ENCODE results near the gene CCDC15.

DNA sequence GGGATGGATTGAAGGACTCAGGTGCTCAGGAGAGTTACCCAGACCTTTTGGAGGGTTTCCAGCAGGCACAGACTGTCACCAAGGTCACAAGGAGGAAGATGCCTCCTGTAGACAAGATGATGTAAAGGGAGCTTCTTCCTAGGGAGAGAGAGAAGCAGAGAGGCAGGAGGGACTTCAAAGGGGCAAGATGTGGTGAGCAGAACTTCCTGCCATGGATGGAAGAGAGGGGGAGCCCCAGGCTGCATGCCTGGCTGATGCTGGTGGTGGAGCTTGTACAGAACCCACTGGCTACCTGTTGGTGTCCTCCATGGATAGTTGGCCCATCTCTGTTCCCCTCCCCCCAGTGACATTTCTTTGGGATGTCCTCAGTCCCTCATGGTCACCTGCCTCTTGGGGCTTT lies 30.7 kb upstream of the CCDC15 start:
- no peak for TF ChIP-seq POLR2A (IDR thresholded peaks at IDR 0.05)
- TF ChIP-seq, protein P1, sequence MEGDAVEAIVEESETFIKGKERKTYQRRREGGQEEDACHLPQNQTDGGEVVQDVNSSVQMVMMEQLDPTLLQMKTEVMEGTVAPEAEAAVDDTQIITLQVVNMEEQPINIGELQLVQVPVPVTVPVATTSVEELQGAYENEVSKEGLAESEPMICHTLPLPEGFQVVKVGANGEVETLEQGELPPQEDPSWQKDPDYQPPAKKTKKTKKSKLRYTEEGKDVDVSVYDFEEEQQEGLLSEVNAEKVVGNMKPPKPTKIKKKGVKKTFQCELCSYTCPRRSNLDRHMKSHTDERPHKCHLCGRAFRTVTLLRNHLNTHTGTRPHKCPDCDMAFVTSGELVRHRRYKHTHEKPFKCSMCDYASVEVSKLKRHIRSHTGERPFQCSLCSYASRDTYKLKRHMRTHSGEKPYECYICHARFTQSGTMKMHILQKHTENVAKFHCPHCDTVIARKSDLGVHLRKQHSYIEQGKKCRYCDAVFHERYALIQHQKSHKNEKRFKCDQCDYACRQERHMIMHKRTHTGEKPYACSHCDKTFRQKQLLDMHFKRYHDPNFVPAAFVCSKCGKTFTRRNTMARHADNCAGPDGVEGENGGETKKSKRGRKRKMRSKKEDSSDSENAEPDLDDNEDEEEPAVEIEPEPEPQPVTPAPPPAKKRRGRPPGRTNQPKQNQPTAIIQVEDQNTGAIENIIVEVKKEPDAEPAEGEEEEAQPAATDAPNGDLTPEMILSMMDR (IDR thresholded peaks at IDR 0.05) = no peak
